RWPE1 (cell line): Measurements from ENCODE around the gene KLHDC3.

ENCODE experiments used
- CTCF ChIA-PET: fragments of 350-600 bp; sonication (Branson Sonifier 250); formaldehyde crosslinking; extraction: SDS; loops from one replicate; lab custom pipeline; 2021; lab: Yijun Ruan, JAX
- POLR2A ChIA-PET: fragments of 400-600 bp; formaldehyde crosslinking; extraction: SDS; loops from one replicate; lab custom pipeline; 2020; ENCODE audit warnings: antibody characterized with exemption; ENCODE audit not compliant: low non-redundant PET; lab: Yijun Ruan, JAX
- DNase-seq: peaks from one replicate; pipeline ENCODE4 v3.0.0; 2012; ENCODE audit warnings: low spot score
- H3K27ac ChIP-seq: fragments of 450-650 bp; 2 replicates; pipeline ENCODE4 v1.5.1; 2017
- TF ChIP-seq, protein P1 (sequence below): fragments of 450-650 bp; conservative IDR thresholded peaks from 2 replicates; pipeline ENCODE4 v1.5.1; 2017; ENCODE audit warnings: low read depth, mild to moderate bottlenecking

The KLHDC3 gene

DNA sequence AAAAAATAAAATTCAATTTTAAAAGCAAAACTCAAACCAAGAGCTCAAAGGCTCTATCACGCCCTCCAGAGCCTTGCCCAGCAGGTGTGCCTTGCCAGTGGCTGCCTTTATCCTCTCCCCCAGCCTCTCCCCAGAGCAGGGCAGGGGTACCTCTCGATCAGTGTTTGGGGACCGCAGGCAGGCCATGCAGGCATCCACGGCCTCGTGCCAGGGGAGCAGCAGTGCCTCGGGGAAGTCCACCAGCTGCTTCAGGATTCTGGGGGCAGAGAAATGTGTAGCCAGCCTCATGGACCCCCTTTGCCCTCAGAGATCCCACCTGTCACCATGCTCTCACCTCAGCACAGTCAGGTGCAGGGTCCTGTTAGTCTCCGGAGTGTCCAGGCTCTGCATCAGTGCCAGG, 33.9 kb downstream of the KLHDC3 start:
- TF ChIP-seq, protein P1, sequence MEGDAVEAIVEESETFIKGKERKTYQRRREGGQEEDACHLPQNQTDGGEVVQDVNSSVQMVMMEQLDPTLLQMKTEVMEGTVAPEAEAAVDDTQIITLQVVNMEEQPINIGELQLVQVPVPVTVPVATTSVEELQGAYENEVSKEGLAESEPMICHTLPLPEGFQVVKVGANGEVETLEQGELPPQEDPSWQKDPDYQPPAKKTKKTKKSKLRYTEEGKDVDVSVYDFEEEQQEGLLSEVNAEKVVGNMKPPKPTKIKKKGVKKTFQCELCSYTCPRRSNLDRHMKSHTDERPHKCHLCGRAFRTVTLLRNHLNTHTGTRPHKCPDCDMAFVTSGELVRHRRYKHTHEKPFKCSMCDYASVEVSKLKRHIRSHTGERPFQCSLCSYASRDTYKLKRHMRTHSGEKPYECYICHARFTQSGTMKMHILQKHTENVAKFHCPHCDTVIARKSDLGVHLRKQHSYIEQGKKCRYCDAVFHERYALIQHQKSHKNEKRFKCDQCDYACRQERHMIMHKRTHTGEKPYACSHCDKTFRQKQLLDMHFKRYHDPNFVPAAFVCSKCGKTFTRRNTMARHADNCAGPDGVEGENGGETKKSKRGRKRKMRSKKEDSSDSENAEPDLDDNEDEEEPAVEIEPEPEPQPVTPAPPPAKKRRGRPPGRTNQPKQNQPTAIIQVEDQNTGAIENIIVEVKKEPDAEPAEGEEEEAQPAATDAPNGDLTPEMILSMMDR: no peak
- H3K27ac ChIP-seq: no peak overlapping the region; the same call in 1 of the 2 replicates
- no peak for DNase-seq
- ChIA-PET CTCF (no interaction called here), POLR2A (no interaction called here)

DNA sequence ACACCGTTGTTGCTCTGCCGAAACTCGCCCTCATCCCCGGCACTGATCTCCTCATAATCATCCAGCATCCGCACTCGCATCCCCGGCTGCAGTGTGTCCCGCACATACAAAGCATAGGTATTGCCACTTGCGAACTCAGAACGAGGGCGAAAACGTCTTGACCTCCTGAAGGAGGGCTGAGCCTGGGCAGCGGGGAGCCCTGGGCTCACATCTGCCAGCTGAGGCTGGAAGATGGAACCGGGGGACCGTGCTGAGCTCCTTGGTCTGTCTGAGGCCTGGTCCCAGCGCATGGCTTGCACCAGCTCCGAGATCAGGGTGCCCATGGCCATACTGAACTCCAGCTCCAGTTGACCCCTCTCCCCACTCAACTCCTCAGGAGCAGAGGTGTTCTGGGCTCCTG, 36.9 kb downstream of the KLHDC3 start:
- DNase-seq: no peak
- CTCF ChIA-PET: no interaction called here
- TF ChIP-seq, protein P1: no peak
- H3K27ac ChIP-seq: no peak overlapping the region
- POLR2A ChIA-PET: no interaction called here

DNA sequence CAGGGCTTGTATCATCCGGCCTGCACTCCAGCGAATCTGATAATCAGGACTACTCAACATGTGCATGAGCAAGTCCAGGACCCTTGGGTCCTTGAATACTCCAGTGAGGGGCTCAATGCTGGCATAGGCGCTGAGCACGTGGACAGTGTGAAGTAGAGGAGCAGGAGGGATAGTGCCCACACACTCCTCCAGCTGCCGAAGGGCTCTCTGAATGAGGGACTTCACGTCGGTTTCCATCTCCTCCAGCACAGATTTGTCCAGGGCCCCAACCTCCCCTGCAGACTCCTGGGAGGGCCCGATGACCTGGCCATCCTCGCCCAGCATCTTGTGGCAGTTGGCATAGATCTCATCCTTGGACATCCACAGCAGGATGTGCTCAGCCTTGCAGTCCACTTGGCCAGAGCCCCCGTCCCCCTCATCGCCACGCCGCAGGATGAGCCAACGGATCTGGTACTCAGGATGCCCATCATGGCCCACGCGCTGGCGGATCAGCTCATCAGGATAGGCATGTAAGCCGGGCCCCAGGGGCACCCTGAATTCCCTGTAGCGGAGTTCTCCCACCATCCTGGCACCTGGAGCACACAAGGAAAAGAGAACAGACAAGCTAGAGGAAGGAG, 38.3 kb downstream of the KLHDC3 start:
- no peak for DNase-seq
- POLR2A ChIA-PET: interaction anchor here (2.0 kb wide), 1 partner anchor 74 kb away, joined by 4 read pairs; the partner anchor contains the start of gene PEX6
- H3K27ac ChIP-seq: peak overlapping the region; percentile 86
- CTCF ChIA-PET: no interaction called here
- TF ChIP-seq, protein P1: no peak

DNA sequence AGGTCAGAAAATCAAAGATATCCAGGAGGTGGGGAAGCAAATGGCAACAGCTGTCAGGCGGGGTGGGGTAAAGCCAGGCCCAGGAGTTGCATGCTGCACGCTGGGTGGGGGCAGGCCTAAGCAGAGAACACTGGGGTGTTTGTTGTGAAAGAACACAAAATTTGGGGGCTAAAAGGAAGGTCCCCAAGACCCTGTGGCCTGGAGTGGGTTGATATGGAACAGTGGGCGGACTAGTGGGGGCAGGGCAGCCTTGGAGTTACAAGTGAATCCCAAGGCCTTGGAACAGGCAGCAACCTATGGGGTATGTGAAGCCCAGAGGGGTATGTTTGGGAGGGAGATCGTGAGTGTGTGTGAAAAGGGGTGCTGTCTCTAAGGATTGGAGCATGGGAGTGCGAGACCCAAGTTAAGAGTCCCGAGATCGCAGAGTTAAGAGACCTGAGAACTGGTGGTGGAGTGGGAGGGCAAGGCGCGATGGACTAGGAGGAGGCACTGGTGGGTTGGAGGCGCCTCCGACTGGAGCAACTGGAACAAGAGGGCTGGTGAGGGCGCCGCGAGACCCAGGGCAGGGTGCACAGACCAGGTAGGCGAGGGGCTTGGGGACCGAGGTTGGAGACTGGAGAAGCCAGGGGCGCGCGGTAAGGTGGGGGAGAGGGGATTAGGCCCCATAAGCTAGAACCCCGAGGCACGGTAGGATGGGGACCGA, 38.9 kb downstream of the KLHDC3 start:
- TF ChIP-seq, protein P1: no peak
- ChIA-PET CTCF (no interaction called here), POLR2A (interaction anchor here (0.9 to 2.0 kb wide), 2 partner anchors 74 to 78 kb away, joined by 3 to 4 read pairs; partner anchors contain the start of gene PEX6)
- peak; percentile 17 for DNase-seq
- H3K27ac ChIP-seq: peak overlapping the region; percentile 86

DNA sequence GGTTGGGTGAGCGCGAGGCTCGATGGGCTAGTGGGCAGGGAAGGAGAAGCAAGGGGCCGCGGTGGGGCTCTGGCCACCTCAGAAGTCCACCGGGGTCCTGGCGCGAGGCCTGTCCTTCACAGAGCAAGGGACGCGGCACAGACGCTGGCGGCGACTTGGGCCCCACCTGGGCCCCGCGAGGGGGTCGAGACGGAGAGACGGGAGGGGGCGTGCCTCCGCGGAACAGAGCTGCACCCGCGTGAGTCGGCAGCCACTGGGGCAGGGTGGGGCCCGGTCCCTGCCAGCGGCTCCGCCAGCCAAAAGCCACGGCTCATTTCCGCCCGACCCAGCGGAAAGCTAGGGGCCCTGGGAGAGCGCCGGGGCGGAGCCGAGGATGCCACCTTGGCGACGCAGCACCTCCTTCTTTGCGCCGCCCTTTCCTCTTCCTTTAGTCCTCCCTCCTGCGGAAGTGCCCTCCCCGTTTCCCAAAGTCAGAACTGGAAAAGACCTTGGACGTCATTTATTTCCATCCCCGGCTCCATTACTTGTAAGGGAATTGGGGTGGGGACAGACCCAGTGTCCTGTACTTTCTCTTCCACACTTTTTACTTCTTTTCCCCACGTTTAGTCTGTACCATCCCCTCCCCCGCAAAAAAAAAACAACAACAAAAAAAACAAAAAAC, 39.6 kb downstream of the KLHDC3 start, which contains the start of gene CUL7:
Gene CUL7, minus strand, starts transcription at position 307 of the 661 bp plus-strand sequence. CDS start 1,063 bp downstream, outside the sequence.
- POLR2A ChIA-PET: interaction anchor here (0.6 to 2.0 kb wide), 5 partner anchors 9 to 135 kb away, joined by 3 to 4 read pairs (median 3); partner anchors contain the start of gene PEX6
- DNase-seq: peak; percentile 98
- CTCF ChIA-PET: interaction anchor here (0.9 kb wide), 1 partner anchor 90 kb away, joined by 4 read pairs; no protein-coding TSS in a partner anchor
- H3K27ac ChIP-seq: peak within 1 kb of the TSS; percentile 86
- TF ChIP-seq, protein P1: no peak
